ENCODE measurements around the gene KNOP1. TPM values are rescaled to one million over a fixed set of nuclear protein-coding genes. Genes with fewer than 3 reads are reported as not detected.

KNOP1 gene
- total RNA-seq = 6.7 TPM
- long read RNA-seq, full-length matches to known transcripts = 4 of 9 reads
- long read RNA-seq, partial matches to known transcripts = 0 of 9 reads
- long read RNA-seq, other reads (novel, unspliced or antisense) = 5 of 9 reads

- peaks cover 64% of the 10 kb centered on the region for H3K4me1 ChIP-seq
- H3K4me3 ChIP-seq = peak within 1 kb of the TSS; percentile 91
- H3K27ac ChIP-seq (replicated peaks) = peak within 1 kb of the TSS; percentile 90
- intact Hi-C loops (cut with micrococcal nuclease) = no loop called here
- peaks cover 20% of the 10 kb centered on the region for H3K36me3 ChIP-seq
- peak; percentile 90 for DNase-seq
- TF ChIP-seq CTCF (IDR thresholded peaks at IDR 0.05; ENCODE audit: borderline replicate concordance) = peak; percentile 34
- H3K27me3 ChIP-seq (ENCODE audit: low read depth) = no peaks in the 10 kb centered on the region
- no peaks in the 10 kb centered on the region for H3K9me3 ChIP-seq (replicated peaks)
These were observed at the start of gene KNOP1, which contains the start of gene IQCK for GRCh38 chr16:19717741-19718623. Gene KNOP1, minus strand, starts transcription at chr16:19718227. Its CDS starts 3,192 bp downstream, at chr16:19715035. Gene IQCK, plus strand, starts transcription at chr16:19718271. Its CDS starts 36 bp downstream, at chr16:19718307.

GRCh38 chr16:19767497-19767896, 49.5 kb upstream of the KNOP1 start:
- Histone ChIP-seq H3K27ac (replicated peaks) (no peak overlapping the region), H3K4me3 (no peak overlapping the region), H3K9me3 (replicated peaks) (peaks cover 20% of the 10 kb centered on the region), H3K36me3 (peaks cover 16% of the 10 kb centered on the region), H3K4me1 (peaks cover 34% of the 10 kb centered on the region), H3K27me3 (ENCODE audit: low read depth) (no peaks in the 10 kb centered on the region)
- intact Hi-C loops (cut with micrococcal nuclease) = no loop called here
- DNase-seq = no peak
- TF ChIP-seq CTCF (IDR thresholded peaks at IDR 0.05; ENCODE audit: borderline replicate concordance) = no peak

- Histone ChIP-seq H3K36me3 (peaks cover 16% of the 10 kb centered on the region), H3K27me3 (ENCODE audit: low read depth) (no peaks in the 10 kb centered on the region), H3K9me3 (replicated peaks) (peaks cover 20% of the 10 kb centered on the region), H3K4me3 (no peak overlapping the region), H3K4me1 (peaks cover 38% of the 10 kb centered on the region), H3K27ac (replicated peaks) (no peak overlapping the region)
- no peak for TF ChIP-seq CTCF (IDR thresholded peaks at IDR 0.05; ENCODE audit: borderline replicate concordance)
- intact Hi-C loops (cut with micrococcal nuclease) = no loop called here
- DNase-seq = no peak
These were observed 49.0 kb upstream of the KNOP1 start for GRCh38 chr16:19766988-19767387.

GRCh38 chr16:19766554-19766884, 48.5 kb upstream of the KNOP1 start:
- H3K36me3 ChIP-seq = peaks cover 16% of the 10 kb centered on the region
- no peak overlapping the region for H3K4me3 ChIP-seq
- no peak for TF ChIP-seq CTCF (IDR thresholded peaks at IDR 0.05; ENCODE audit: borderline replicate concordance)
- H3K9me3 ChIP-seq (replicated peaks) = peaks cover 20% of the 10 kb centered on the region
- intact Hi-C loops (cut with micrococcal nuclease) = no loop called here
- peaks cover 41% of the 10 kb centered on the region for H3K4me1 ChIP-seq
- DNase-seq = no peak
- H3K27ac ChIP-seq (replicated peaks) = peak overlapping the region; percentile 35
- H3K27me3 ChIP-seq (ENCODE audit: low read depth) = no peaks in the 10 kb centered on the region

GRCh38 chr16:19765860-19766553, 48.0 kb upstream of the KNOP1 start:
- intact Hi-C loops (cut with micrococcal nuclease) = no loop called here
- Histone ChIP-seq H3K9me3 (replicated peaks) (peaks cover 20% of the 10 kb centered on the region), H3K27ac (replicated peaks) (peak overlapping the region; percentile 35), H3K4me1 (peaks cover 44% of the 10 kb centered on the region), H3K27me3 (ENCODE audit: low read depth) (no peaks in the 10 kb centered on the region), H3K4me3 (peak overlapping the region; percentile 4), H3K36me3 (peaks cover 16% of the 10 kb centered on the region)
- peak; percentile 58 for DNase-seq
- TF ChIP-seq CTCF (IDR thresholded peaks at IDR 0.05; ENCODE audit: borderline replicate concordance) = no peak
